ENCODE results near the gene STRA8. TPM values are rescaled to one million over a fixed set of nuclear protein-coding genes. Genes with fewer than 3 reads are reported as not detected.

Gene STRA8
- polyA plus RNA-seq, 1 donor (not counting 4 experiments of a cell fraction or from before 2014, with no cell fraction given) = not detected

GRCh38 chr7:135239263-135239662, 5.6 kb downstream of the STRA8 start:
- no peaks in the 10 kb centered on the region for H3K9me1 ChIP-seq (ENCODE audit: control insufficient read depth, extremely low read depth, insufficient read depth, low read length)
- no peak overlapping the region for H3K4me3 ChIP-seq (ENCODE audit: control insufficient read depth in 2 of 3, extremely low read depth in 1 of 3, insufficient read depth in 2 of 3, low read depth in 1 of 3, low read length in 3 of 3)
- FAIRE-seq (no peak), DNase-seq (ENCODE audit: low read depth, low spot score) (no peak)
- dilution Hi-C loops (cut with MboI; ENCODE audit: extremely low pct_ligation_motif_present, low sequenced_read_pairs) = no loop called here
- H3K79me2 ChIP-seq (ENCODE audit: control insufficient read depth, insufficient read depth, low read length) = no peaks in the 10 kb centered on the region
- H4K20me1 ChIP-seq (ENCODE audit: control insufficient read depth, extremely low read depth, insufficient read depth, low read length) = no peaks in the 10 kb centered on the region
- H3K9me3 ChIP-seq (ENCODE audit: control insufficient read depth, low read depth, low read length) = no peaks in the 10 kb centered on the region
- TF ChIP-seq EZH2 (IDR thresholded peaks at IDR 0.05; ENCODE audit: low read length) (no peak), CTCF (optimal IDR thresholded peaks at IDR 0.05 in 1 of 3, IDR thresholded peaks at IDR 0.05 in 1 of 3, conservative IDR thresholded peaks at IDR 0.05 in 1 of 3; ENCODE audit: extremely low read depth in 1 of 3, insufficient read depth in 2 of 3, low read length in 3 of 3) (no peak)
- no peaks in the 10 kb centered on the region for H3K36me3 ChIP-seq (ENCODE audit: control insufficient read depth in 2 of 2, extremely low read depth in 1 of 2, insufficient read depth in 2 of 2, low read length in 2 of 2)
- no peak overlapping the region for H2AFZ ChIP-seq (ENCODE audit: control insufficient read depth, low read length)
- H3K4me1 ChIP-seq (ENCODE audit: control insufficient read depth, extremely low read depth, insufficient read depth, low read length) = no peaks in the 10 kb centered on the region
- H3K27me3 ChIP-seq (ENCODE audit: control insufficient read depth, extremely low read depth, insufficient read depth, low read length) = peaks cover 5% of the 10 kb centered on the region
- H3K9ac ChIP-seq (ENCODE audit: control insufficient read depth, extremely low read depth, insufficient read depth, low read length) = no peak overlapping the region
- no peak overlapping the region for H3K27ac ChIP-seq (ENCODE audit: control insufficient read depth, insufficient read depth, low read length)
- no peak overlapping the region for H3K4me2 ChIP-seq (ENCODE audit: control insufficient read depth, extremely low read depth, insufficient read depth, low read depth, low read length)

DNA sequence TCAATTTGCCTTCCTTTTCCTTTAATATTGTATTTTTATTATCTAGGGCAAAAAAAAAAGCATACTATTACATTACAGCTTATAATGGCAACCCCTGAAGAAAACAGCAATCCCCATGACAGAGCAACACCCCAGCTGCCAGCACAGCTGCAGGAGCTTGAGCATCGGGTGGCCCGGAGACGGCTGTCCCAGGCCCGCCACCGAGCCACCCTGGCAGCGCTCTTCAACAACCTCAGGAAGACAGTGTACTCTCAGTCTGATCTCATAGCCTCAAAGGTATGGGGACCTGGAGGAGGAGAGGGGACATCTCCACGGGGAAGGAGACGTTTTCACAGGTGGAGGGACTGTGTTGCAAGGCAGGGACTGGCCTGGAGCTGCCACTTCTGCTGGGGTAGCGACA, 6.8 kb downstream of the STRA8 start:
- FAIRE-seq = no peak
- dilution Hi-C loops (cut with MboI; ENCODE audit: extremely low pct_ligation_motif_present, low sequenced_read_pairs) = no loop called here
- H3K36me3 ChIP-seq (ENCODE audit: control insufficient read depth in 2 of 2, extremely low read depth in 1 of 2, insufficient read depth in 2 of 2, low read length in 2 of 2) = no peaks in the 10 kb centered on the region
- no peaks in the 10 kb centered on the region for H3K9me1 ChIP-seq (ENCODE audit: control insufficient read depth, extremely low read depth, insufficient read depth, low read length)
- H3K9me3 ChIP-seq (ENCODE audit: control insufficient read depth, low read depth, low read length) = no peaks in the 10 kb centered on the region
- no peak overlapping the region for H3K4me3 ChIP-seq (ENCODE audit: control insufficient read depth in 2 of 3, extremely low read depth in 1 of 3, insufficient read depth in 2 of 3, low read depth in 1 of 3, low read length in 3 of 3)
- no peaks in the 10 kb centered on the region for H3K79me2 ChIP-seq (ENCODE audit: control insufficient read depth, insufficient read depth, low read length)
- H4K20me1 ChIP-seq (ENCODE audit: control insufficient read depth, extremely low read depth, insufficient read depth, low read length) = no peaks in the 10 kb centered on the region
- no peak overlapping the region for H2AFZ ChIP-seq (ENCODE audit: control insufficient read depth, low read length)
- no peak for TF ChIP-seq CTCF (optimal IDR thresholded peaks at IDR 0.05 in 1 of 3, IDR thresholded peaks at IDR 0.05 in 1 of 3, conservative IDR thresholded peaks at IDR 0.05 in 1 of 3; ENCODE audit: extremely low read depth in 1 of 3, insufficient read depth in 2 of 3, low read length in 3 of 3)
- TF ChIP-seq EZH2 (IDR thresholded peaks at IDR 0.05; ENCODE audit: low read length) = no peak
- no peak overlapping the region for H3K4me2 ChIP-seq (ENCODE audit: control insufficient read depth, extremely low read depth, insufficient read depth, low read depth, low read length)
- no peak overlapping the region for H3K9ac ChIP-seq (ENCODE audit: control insufficient read depth, extremely low read depth, insufficient read depth, low read length)
- H3K27me3 ChIP-seq (ENCODE audit: control insufficient read depth, extremely low read depth, insufficient read depth, low read length) = peaks cover 5% of the 10 kb centered on the region
- no peak overlapping the region for H3K27ac ChIP-seq (ENCODE audit: control insufficient read depth, insufficient read depth, low read length)
- no peaks in the 10 kb centered on the region for H3K4me1 ChIP-seq (ENCODE audit: control insufficient read depth, extremely low read depth, insufficient read depth, low read length)
- DNase-seq (ENCODE audit: low read depth, low spot score) = no peak
